HPDE6-E6E7 (cell line): Measurements from ENCODE around the gene NEO1.
A peak's percentile ranks its signal among the peaks of the same experiment; 100 is the strongest.

Experiments
- DNase-seq: peaks from one replicate; pipeline ENCODE4 v3.0.0; 2011; ENCODE audit warnings: missing footprints; ENCODE audit errors: extremely low spot score

Gene NEO1

DNA sequence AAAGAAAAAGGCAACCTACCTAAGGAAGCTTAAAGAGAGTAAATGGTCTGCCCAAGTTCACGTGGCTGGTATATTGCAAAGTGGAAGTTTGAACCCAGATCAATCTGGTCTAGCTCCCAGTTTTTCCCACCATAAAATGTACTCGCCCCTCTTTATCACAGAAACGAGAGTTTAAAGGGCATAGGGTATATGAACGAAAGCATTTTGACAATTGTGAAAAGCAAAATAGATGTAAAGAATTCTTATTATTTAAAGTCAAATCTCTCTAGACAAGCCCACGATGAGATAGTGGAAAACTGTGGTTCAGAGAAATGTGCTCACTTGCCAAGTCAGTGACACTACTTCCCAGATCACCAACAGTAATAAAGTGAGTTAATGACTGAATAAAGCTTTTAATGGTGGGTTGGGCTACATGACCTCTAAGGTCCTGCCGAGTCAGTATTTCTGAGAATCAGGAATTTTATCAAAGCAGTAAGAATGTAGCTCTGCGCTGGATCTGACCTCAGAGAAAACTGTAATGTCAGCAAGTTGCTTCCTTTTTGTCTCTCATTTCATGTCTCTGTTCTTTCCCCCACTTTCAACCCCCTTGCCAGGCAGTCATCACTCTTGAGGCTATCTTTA is 23.3 kb upstream of the NEO1 start:
- no peak for DNase-seq

DNA sequence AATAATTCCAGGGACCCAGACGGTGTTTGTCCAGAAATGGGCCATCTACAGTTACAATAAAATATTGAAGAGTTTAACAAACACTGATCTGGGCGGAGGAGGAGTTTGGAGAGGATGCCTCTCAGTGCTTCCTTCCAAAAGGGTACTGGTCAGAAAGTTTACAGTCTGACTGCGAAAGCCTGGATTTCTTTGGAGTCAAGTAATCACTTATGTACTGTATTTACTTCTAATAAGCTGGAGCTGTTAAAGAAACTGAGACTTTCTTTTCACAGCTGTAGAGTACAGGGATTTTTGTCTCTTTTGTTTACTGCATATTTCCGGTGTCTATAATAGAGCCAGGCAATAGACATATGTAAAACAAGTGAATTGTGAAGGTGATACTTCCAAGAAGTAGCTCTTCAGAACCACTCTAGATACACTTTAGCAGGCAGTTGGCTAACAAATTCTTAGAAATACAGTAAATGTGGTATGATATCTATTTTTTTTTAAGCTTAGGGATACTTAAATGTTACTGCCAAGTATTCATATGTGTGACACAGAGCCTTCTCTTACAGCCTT is 22.1 kb upstream of the NEO1 start:
- no peak for DNase-seq

DNA sequence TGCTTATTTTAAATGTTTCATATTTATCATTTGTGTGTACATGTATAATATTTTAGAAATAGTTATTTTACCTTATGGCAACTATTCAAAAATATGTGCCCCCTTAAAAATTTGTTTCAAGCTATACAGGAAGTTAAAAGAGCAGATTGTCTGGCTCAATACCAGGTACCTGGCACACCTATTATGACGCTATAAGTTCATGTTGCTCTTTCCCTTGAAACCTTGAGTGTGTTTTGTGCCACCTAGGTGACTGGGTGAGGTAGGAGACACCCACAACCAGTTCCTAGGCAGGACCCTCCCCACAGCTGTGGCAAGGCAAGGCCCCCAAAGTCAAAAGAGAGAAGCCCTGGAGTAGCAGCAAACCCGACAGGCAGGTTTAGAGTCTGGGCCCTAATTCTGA is 20.6 kb upstream of the NEO1 start:
- no peak for DNase-seq

DNA sequence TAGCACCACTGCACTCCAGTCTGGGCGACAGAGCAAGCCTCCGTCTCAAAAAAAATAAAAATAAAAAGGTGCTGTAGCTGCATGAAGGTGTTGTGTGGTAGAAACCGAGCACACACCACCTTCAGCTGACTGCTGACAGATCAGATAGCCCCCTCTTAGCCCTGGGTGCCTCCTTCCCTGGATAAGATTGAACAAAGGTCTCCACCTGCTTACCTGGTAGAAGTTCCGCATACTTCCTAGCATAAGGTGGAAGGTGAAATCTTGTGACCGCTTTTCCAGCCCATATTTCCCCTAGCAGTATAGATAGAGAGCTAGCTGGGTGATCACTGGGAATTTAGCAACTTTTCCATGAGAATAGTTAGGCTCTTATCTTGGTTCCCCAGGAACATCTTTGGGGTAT is 18.7 kb upstream of the NEO1 start:
- no peak for DNase-seq

DNA sequence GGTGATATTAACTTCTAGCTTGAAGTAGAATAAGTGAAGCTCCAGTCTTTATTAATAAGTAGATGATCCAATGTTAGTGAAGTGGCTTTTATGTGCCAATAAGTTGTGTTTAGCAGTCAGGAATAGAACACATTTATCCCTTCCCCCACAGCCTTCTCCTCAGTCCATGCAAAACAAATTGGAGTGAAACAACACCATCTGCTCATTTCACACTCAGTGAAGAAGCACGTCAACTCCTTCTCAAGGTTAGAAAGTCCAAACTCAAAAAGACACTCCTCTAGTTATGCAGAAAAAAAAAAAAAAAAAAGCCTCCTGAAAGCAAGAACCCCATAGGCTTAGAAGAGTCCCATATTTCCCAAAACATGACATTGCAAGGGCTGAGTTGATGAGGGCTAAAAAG is 18.0 kb upstream of the NEO1 start:
- DNase-seq: no peak

DNA sequence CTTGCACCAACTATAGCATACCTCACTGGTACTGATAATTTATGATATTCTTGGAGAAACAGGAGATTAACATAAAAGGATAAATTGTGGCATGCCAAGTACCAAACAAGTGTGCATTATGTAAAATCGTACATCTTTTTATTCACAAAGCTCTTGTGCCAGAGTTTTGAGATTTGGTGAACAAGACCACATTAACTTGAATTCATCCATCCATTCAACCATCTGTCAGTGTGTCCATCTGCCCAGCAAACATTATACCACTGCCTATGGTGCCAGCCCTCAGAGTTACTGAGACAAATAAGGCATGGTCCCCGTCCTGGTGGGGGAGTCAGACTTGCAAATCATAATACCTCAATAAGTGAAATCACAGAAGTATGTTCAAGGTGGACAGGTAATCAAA is 17.0 kb upstream of the NEO1 start:
- DNase-seq: no peak

DNA sequence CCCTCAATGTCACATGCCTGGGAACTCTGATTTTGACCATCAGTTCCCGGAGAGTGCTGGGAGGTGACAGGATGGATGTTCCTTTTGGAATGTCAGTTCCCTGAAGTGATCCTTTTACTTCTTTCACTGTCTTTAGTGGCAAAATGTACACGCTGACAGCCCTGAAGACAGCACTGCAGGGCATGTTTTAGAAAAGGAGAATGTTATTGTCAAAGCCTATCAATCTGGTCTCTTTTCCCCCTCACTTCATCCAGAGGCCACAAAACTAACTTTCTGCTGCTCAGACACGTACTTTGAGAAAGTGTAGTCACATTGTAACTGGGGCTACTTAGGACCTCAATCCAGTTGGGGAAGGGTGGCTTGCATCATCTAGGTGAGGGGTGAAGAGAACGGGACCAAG is 14.0 kb upstream of the NEO1 start:
- DNase-seq: no peak

DNA sequence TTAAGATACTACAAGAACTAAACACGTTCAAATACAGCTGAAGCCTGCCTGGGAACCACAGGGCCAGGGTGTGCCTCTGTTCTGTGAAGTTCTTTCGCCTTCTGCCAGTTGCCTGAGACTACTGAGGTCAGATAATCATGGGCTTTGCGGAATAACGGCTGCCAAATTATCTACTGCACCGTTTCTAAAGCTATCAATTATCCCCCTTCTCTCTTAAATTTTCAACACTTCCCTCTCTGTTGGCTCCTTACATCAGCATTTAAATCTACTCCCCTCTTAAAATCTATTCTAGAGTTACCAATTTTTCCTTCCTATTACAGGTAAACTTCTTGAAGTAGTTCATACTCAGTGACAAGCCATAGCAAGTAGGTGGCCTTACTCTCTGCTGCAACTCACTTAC is 6.2 kb upstream of the NEO1 start:
- DNase-seq: no peak

DNA sequence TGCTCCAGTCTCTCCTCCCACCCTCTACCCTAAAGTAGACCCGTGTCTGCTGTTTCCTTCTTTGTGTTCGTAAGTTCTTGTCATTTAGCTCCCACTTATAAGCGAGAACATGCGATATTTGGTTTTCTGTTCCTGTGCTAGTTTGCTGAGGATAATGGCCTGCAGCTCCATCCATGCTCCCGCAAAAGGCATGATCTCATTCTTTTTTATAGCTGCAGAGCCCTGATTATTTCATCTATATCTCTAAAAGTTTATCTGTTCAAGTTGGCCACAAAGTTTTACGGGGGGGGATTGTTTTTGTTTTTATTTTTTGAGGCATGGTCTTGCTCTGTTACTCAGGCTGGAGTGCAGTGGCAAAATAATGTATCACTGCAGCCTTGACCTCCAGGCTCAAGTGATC is 4.4 kb upstream of the NEO1 start:
- DNase-seq: no peak

DNA sequence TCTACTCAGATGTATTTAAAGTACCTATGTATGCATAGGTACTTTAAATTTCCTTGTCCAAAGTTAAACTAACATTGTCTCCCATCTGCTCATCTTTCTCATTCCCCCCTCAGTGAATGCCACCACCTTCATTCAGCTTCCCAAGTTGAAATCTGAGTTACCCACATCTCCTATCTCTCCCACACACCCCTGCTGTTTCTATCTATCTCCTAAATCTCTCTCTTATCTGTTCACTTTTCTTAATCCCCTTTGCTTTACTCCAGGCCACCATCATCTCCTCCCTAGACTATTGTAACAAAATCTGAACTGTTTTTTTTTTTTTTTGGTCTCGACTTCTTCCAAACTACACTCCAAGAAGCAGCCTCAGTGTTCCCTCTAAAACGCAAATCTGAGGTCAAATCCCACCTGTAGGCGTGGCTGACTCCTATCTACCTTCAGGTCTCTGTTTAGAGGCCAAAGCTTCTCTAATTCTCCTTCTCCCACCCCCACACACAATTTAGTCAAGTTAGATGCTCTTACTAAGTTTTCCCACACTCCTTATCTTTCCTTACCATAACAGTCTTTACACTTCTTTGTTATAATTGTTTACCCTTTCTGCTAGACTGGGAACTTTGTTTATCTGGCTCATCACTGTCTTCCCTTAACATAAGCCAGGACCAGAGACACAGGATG is 3.5 kb upstream of the NEO1 start:
- no peak for DNase-seq

DNA sequence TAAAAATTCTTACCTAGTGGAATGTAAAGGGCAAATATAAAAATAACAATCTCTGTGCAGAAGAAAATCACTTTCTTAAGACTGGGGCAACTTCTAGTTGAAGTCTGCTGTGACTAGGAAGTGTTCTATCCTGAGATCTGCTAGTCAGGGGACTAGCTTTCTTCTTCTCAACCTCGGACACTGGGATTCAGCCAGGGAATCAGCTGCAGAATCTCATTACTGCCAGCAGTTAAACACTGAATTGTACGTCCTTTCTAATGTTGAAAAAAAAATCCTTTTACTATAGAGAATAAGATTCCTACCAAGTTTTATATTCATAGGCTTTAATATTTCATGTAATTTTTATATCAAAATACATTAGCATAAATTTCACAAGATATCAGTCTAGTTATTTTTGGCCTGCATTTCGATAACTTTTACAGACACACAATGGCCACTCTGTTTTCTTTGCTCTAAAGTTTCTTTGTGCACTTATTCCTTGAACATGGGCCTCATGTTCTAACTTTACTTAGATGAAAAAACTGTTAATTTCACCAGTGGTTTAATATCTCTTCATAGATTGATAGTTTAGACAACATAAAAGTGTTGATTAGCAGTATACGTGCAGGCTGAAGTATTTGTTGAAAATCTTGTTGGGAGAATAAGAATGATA is 2.6 kb upstream of the NEO1 start:
- DNase-seq: no peak

DNA sequence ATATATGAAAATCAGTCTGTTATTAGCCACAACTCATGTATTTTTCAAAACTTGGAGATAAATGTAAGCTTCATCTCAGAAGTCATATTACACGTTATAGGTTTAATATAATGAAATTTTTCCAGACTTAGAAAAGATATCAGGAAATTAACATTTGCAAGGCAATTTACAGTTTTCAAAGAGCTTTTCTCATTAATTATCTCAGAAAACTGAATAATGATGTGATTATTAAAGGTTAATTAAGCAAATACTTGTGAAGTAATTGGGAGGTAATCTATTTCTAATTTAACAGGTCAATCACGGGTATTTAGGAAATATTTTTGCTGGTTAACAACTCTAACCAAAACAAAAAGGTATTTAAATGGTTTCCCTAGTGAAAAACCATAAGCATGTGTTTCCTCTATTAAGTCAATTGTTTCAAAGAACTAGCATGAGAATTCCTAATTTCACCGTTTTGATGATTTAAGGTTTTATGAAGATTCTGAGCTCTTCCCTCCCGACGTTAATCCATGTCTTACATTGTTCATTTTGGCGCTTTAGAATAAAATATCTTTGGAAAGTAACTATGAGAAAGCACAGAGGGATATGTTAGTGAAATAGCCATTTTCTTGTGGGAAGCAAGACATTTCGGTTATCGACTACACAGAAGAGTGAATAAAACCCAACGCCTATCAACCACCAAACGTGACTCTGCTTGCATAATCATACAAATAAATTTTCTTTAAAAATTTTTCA is 1.5 kb upstream of the NEO1 start:
- no peak for DNase-seq

DNA sequence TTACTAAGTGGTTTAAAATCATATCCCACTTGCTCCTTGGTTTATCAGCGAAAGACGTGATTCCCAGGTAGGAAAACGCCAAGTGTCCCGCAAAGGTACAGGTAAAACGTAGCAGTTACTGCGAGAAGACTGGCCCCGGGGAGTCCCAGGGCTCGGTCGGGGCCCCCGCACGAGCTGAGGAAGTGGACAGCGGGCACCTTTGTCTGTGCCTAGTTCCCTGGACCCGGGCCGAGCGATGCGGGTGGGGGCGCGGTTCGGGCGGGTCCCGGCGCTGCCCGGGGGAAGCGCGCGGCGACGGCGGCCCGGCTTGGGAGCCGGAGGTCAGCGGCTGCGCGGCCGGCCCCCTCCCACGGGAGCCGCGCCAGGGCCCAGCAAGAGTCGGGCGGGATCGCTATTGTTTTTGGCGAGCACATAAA is 864 bp upstream of the NEO1 start:
- DNase-seq: no peak

DNA sequence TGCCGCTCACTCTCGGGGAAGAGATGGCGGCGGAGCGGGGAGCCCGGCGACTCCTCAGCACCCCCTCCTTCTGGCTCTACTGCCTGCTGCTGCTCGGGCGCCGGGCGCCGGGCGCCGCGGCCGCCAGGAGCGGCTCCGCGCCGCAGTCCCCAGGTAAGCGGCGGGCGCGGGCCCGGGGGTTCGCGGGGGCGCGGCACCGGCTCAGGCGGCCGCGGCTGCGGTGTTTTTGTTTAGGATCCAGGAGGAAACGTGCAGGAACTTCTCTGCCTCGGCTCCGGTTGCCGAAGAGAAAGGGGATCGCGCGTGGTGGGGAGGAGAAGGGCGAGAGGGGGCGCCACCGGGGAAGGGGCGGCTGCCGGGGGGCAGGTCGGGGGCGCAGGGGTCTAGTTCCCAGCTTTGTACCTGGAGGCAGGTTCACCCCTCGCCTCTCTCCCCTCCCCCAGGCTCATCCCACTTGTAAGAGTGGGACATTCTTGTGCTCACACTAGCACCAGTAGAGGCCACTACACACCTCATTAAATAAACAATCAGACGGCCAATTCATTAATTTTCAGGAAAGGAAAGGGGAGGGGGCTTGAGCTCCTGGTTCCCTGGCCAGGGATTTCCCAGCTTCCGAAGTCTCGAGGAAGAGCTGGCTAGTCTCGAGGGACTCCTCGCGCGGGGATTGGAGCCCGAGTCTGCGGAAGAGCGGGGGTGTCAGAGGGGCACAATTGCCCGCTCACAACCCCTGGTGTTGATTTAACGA is 562 bp downstream of the NEO1 start:
- peak; percentile 19 for DNase-seq

DNA sequence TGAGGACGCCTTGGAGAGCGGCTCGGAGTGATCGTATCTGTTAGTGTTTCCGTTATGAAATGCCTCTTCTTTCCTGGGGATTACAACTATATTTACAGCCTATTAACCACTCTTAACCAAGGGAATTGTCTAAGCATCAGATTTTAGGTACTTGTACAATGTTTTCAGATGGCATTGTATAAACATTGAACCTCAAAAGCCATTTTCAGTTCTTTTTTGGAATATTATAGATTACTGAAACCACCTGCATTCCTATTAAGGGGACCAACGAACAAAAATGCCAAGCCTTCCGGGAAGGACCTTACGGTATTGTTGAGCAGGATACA is 1.1 kb downstream of the NEO1 start:
- no peak for DNase-seq

DNA sequence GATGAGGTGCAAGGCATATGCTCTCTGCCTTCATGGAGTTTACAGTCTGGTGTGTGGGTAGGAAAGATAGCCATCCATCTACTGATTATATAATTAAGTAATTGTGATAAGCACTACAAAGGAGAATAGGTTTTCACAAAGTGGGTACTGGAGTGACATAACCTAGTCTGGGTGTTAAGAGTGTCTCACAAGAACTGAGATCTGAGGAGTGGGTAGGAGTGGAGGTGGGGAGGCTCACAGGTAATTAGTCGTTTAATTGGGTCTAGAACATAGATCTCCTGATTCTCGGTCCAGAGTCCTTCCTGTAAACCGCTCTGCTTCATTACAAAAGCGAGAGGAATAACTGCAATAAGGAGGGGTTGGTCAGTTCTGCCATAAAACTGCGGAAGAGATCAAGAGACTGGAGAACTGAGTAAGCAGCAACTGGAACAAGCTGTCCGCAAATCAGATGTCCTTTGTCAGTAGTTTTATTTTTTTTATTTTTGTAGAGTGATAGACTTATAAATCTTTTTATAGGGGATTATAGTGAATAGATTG is 2.2 kb downstream of the NEO1 start:
- no peak for DNase-seq

DNA sequence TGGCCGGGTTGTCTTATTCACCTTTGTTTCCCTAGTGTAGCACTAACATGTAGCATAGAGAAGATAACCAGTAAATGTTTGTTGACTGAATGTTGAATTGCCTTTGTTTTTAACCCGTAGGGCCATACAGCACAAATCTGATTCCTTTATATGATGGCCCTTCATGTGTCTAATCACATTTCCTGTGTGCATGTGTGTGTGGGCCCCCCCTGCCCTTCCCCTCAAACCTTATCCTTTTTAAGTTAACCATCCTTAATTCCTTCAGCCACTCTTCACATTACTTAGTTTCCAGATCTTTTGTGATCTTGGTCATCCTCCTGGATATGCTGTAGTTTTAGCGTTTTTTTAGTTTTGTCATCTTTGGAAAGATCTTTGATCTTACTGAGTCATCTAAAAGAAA is 4.2 kb downstream of the NEO1 start:
- DNase-seq: no peak

DNA sequence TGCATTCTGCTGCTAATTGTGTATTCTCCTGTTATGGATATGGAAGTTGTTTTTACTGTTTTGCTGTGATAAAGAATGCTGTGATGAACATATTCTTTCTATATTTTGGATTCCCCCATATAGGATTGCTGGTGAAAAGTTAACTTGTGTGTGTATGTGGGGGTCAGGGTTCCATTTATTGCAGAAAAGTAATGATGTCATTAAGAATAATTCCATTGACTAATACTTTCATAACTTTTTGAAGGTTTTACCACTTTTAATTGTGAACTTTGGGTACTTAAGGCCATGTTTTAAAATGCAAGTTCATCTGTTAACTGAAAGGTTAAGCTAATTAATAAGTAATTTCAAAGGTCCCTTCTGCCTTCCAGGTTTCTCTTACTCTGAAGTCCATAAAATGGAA is 6.2 kb downstream of the NEO1 start:
- DNase-seq: no peak

DNA sequence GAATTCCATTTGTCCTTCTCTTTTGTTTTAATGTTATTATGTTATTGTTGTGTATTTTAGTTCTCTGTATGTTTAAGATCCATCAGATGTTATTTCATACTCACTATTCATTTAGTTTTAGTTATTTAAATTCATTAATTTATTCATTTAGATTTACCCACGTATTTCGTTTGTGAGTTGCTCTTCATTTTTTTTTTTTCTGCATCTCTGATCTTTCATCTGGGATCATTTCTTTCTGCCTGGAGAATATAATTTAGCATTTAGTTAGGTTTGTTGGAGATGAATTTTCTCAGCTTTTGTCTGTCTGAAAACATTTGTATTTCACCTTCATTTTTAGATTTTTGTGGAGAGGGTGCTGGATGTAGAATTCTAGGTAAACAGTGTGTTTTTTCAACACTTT is 12.9 kb downstream of the NEO1 start:
- no peak for DNase-seq

DNA sequence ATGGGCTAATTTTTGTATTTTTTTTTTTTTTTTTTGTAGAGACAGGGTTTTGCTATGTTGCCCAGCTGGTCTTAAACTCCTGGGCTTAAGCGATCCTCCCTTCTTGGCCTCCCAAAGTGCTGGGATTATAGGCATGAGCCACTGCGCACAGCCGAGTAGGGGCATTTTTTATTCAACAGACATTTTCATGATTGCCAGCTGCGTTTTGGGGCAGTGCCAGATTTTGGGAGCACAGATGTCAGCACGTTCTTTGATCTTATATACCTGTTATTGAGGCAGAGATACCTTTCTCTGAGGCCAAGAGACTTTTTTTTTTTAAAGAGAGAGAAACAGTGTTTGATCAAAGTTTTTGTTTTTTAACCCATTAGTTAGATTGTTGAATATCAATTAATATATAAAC is 16.8 kb downstream of the NEO1 start:
- no peak for DNase-seq

DNA sequence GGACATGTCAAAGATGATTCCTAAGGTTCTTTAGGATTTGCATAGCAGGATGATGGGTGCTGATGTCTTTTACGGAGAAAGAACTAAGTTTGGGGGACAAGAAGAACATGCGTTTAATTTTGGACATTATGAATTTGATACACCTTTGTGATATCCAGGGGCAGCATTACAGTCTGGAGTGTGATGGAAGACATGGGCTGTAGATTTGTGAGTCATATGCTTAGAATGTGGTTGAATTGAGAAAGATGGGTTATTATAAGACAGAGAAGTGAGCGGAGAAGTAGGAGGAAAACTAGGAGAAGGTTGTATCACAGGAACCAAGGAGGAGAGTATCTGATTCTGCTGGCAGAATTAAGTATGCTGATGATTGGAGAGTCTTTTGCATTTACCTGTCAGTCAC is 20.6 kb downstream of the NEO1 start:
- DNase-seq: no peak

DNA sequence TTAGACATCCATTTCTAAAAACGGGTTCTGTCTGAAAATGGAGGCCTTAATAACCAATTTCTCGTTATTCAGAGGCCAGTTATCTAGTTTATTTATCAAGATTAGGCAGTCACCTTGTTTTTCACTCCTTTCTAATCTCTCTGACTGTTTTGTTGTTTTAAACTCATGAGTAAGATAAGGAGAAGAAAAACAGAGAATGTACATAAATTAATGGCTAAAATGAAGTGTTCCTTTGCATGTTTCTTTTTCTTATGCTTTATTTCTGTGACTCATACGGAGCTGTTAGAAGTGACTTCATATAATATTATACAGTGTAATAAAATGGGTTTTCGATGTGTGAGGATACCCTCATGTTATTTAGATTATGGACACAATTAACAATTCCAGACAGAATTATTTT is 22.0 kb downstream of the NEO1 start:
- DNase-seq: no peak
